ENCODE measurements around the gene CKMT1A.
"Not testable (repeated sequence)": the region's sequence is repeated elsewhere in the genome, so short reads cannot be mapped to it uniquely, and the experiment has no call there.

The CKMT1A gene

DNA sequence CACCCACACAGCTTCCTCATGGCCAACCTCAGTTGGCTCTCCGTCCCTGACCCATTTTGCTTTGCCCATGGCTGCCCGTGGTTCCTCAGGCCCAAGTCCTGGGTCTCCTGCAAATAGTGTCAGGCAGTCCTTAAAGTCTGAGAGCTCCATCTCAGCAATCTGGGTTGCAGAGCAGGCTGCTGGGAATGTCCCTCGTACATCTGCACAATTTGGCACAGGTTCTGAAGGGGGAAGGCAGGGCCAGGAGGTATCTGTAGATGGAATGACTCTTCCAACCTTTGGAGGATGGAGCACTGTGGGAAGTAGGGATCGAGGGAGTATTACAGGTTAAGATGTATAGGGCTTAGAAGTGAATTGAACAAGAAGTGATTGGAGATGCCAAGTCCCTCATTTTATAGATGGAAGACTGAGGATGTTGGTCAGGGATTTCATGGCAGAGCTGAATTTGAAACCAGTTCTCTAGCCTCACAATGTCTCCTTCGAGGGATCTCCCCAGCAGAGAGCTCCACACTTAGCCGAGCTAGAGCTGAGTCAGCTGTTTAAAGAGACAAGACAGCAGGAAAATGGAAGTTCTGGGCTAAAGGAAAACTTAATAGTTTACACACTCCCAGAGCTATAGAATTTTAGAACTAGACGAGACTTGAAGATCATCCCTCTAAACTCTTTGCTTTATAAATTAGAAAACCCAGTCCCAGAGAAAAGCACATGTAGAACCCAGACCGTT lies 9.2 kb downstream of the CKMT1A start:
- no peak overlapping the region for H3K4me3 ChIP-seq (ENCODE audit: low read length)
- no peak overlapping the region for H3K27ac ChIP-seq (ENCODE audit: low read length)
- peaks cover 5% of the 10 kb centered on the region; the same call in 1 of the 2 replicates for H3K36me3 ChIP-seq (ENCODE audit: insufficient read depth, low read depth, low read length)
- no peaks in the 10 kb centered on the region for H3K9me3 ChIP-seq (ENCODE audit: insufficient read depth, low read depth, low read length)
- no peaks in the 10 kb centered on the region for H3K27me3 ChIP-seq (ENCODE audit: insufficient read depth, low read length)
- no peak overlapping the region for H3K9ac ChIP-seq (ENCODE audit: low read depth, low read length)
- H3K4me1 ChIP-seq (ENCODE audit: insufficient read depth, low read length): no peaks in the 10 kb centered on the region

GRCh38 chr15:43710431-43711131 lies 16.9 kb downstream of the CKMT1A start:
- not testable (repeated sequence) for H3K36me3 ChIP-seq (ENCODE audit: insufficient read depth, low read depth, low read length); H3K9me3 ChIP-seq (ENCODE audit: insufficient read depth, low read depth, low read length); H3K4me3 ChIP-seq (ENCODE audit: low read length); H3K27me3 ChIP-seq (ENCODE audit: insufficient read depth, low read length); H3K4me1 ChIP-seq (ENCODE audit: insufficient read depth, low read length); H3K9ac ChIP-seq (ENCODE audit: low read depth, low read length); H3K27ac ChIP-seq (ENCODE audit: low read length)

GRCh38 chr15:43723151-43723550 lies 29.5 kb downstream of the CKMT1A start:
- Histone ChIP-seq H3K4me1 (ENCODE audit: insufficient read depth, low read length) (no peaks in the 10 kb centered on the region), H3K36me3 (ENCODE audit: insufficient read depth, low read depth, low read length) (no peaks in the 10 kb centered on the region), H3K27ac (ENCODE audit: low read length) (no peak overlapping the region), H3K4me3 (ENCODE audit: low read length) (no peak overlapping the region), H3K9ac (ENCODE audit: low read depth, low read length) (no peak overlapping the region), H3K27me3 (ENCODE audit: insufficient read depth, low read length) (no peaks in the 10 kb centered on the region), H3K9me3 (ENCODE audit: insufficient read depth, low read depth, low read length) (no peaks in the 10 kb centered on the region)

DNA sequence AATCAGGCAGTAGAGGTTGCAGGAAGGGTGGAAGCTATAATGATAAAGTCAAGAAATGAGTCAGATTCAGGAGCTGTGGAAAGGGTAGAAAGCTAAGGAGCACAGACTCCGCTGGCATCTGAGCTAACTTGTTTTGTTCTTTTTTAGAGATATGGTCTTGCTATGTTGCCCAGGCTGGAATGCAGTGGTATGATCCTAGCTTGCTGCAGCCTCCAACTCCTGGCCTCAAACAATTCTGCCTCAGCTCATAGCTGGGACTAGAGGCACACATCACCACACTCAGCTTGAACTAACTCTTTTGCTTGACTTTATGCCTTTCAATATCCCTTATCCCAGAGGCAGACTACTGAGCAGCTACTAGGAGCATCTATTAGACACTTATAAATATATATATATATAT lies 32.6 kb downstream of the CKMT1A start:
- not testable (repeated sequence) for H3K4me3 ChIP-seq (ENCODE audit: low read length); H3K9me3 ChIP-seq (ENCODE audit: insufficient read depth, low read depth, low read length); H3K9ac ChIP-seq (ENCODE audit: low read depth, low read length); H3K27ac ChIP-seq (ENCODE audit: low read length); H3K36me3 ChIP-seq (ENCODE audit: insufficient read depth, low read depth, low read length); H3K27me3 ChIP-seq (ENCODE audit: insufficient read depth, low read length); H3K4me1 ChIP-seq (ENCODE audit: insufficient read depth, low read length)

DNA sequence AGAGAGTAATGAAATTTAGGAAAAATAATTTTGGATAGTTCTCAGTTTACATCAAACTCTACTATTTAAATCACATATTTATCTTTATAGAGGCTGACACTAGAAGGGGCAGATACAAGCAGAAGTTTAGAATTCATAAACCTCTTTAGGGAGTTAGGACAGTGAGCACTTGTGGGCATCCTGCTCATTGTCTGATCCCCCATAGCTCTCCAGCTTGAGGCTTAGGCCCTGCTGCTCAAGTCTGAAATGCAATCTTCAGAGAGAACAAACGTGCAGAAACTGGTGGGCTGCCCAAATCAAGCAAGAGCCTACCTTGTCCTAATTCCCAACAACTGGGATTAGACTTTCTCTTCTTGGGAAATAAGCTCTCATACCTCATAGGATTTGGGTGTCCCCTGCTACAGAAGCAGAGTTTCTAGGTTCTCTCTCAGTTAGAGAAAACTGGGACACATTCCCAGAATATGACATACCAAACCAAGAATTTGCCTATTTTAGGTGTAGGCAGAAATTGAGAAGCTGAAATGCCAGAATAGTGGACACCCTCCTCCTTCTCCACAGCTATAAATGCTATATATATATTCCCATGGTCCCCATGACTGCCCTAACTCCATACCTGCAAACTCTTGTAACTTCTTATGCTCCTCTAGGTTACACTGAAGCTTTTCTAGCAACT lies 34.5 kb downstream of the CKMT1A start:
- not testable (repeated sequence) for H3K9ac ChIP-seq (ENCODE audit: low read depth, low read length); H3K4me1 ChIP-seq (ENCODE audit: insufficient read depth, low read length); H3K4me3 ChIP-seq (ENCODE audit: low read length); H3K36me3 ChIP-seq (ENCODE audit: insufficient read depth, low read depth, low read length); H3K27ac ChIP-seq (ENCODE audit: low read length); H3K27me3 ChIP-seq (ENCODE audit: insufficient read depth, low read length); H3K9me3 ChIP-seq (ENCODE audit: insufficient read depth, low read depth, low read length)

GRCh38 chr15:43735416-43735815 lies 41.8 kb downstream of the CKMT1A start:
- Histone ChIP-seq H3K27ac (ENCODE audit: low read length) (no peak overlapping the region), H3K4me3 (ENCODE audit: low read length) (no peak overlapping the region), H3K36me3 (ENCODE audit: insufficient read depth, low read depth, low read length) (no peaks in the 10 kb centered on the region), H3K27me3 (ENCODE audit: insufficient read depth, low read length) (no peaks in the 10 kb centered on the region), H3K9ac (ENCODE audit: low read depth, low read length) (no peak overlapping the region), H3K9me3 (ENCODE audit: insufficient read depth, low read depth, low read length) (no peaks in the 10 kb centered on the region), H3K4me1 (ENCODE audit: insufficient read depth, low read length) (no peaks in the 10 kb centered on the region)

DNA sequence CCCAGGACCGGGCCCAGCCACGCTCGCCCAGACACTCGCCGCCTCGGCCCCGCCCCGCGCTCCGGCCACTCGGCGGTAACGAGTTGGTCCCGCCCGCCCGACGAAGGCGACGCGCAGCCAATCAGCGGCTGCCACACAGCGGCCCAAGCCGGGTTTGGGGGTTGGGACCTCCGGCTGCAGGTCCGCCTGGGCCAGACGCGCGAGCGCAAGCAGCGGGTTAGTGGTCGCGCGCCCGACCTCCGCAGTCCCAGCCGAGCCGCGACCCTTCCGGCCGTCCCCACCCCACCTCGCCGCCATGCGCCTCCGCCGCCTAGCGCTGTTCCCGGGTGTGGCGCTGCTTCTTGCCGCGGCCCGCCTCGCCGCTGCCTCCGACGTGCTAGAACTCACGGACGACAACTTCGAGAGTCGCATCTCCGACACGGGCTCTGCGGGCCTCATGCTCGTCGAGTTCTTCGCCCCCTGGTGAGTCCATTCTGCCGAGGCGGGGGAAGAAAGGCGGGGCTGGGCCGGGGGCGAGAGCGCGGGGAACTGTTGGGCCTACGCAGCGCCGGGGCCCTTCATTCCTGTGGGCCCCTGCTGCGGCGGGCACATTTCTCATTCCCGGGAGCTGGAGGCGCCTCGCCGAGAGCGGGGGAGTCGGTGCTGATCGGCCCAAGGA lies 52.7 kb downstream of the CKMT1A start, which contains the start of gene PDIA3:
Gene PDIA3 (plus strand): TSS at position 194 of the 658 bp plus-strand sequence. CDS start 102 bp downstream, at position 296.
- peak within 1 kb of the TSS; percentile 96 for H3K9ac ChIP-seq (ENCODE audit: low read depth, low read length)
- not testable (repeated sequence) for H3K4me1 ChIP-seq (ENCODE audit: insufficient read depth, low read length); H3K9me3 ChIP-seq (ENCODE audit: insufficient read depth, low read depth, low read length); H3K36me3 ChIP-seq (ENCODE audit: insufficient read depth, low read depth, low read length); H3K27me3 ChIP-seq (ENCODE audit: insufficient read depth, low read length)
- H3K4me3 ChIP-seq (ENCODE audit: low read length): peak within 1 kb of the TSS; percentile 84
- peak within 1 kb of the TSS; percentile 84 for H3K27ac ChIP-seq (ENCODE audit: low read length)

GRCh38 chr15:43746903-43747309 lies 53.2 kb downstream of the CKMT1A start:
- Histone ChIP-seq H3K9ac (ENCODE audit: low read depth, low read length) (peak overlapping the region; percentile 96), H3K4me3 (ENCODE audit: low read length) (peak overlapping the region; percentile 84), H3K27ac (ENCODE audit: low read length) (peak overlapping the region; percentile 84), H3K36me3 (ENCODE audit: insufficient read depth, low read depth, low read length) (peaks cover 13% of the 10 kb centered on the region)
- H3K9me3 ChIP-seq (ENCODE audit: insufficient read depth, low read depth, low read length); H3K27me3 ChIP-seq (ENCODE audit: insufficient read depth, low read length); H3K4me1 ChIP-seq (ENCODE audit: insufficient read depth, low read length): not testable (repeated sequence)

GRCh38 chr15:43748376-43748775 lies 54.7 kb downstream of the CKMT1A start:
- H3K4me1 ChIP-seq (ENCODE audit: insufficient read depth, low read length): no peaks in the 10 kb centered on the region
- H3K9me3 ChIP-seq (ENCODE audit: insufficient read depth, low read depth, low read length): no peaks in the 10 kb centered on the region
- H3K27ac ChIP-seq (ENCODE audit: low read length): no peak overlapping the region
- H3K27me3 ChIP-seq (ENCODE audit: insufficient read depth, low read length): no peaks in the 10 kb centered on the region
- H3K36me3 ChIP-seq (ENCODE audit: insufficient read depth, low read depth, low read length): peaks cover 27% of the 10 kb centered on the region
- H3K9ac ChIP-seq (ENCODE audit: low read depth, low read length): peak overlapping the region; percentile 56; the same call in 1 of the 2 replicates
- peak overlapping the region; percentile 84; the same call in 1 of the 2 replicates for H3K4me3 ChIP-seq (ENCODE audit: low read length)
